Ishikawa (cell line): Measurements from ENCODE around the gene CACNA1F.

ENCODE experiments used
- CEBPB ChIP-seq: IDR thresholded peaks from 2 replicates; pipeline ENCODE4 v1.6.1; 2012
- CREB1 ChIP-seq: IDR thresholded peaks from 2 replicates; pipeline ENCODE4 v1.6.1; 2012; ENCODE audit warnings: low read depth
- EGR1 ChIP-seq: IDR thresholded peaks from 2 replicates; pipeline ENCODE4 v1.6.1; 2012
- EP300 ChIP-seq: IDR thresholded peaks from 2 replicates; pipeline ENCODE4 v1.6.1; 2012; ENCODE audit warnings: borderline replicate concordance
- FOXM1 ChIP-seq: IDR thresholded peaks from 2 replicates; pipeline ENCODE4 v1.6.1; 2012; ENCODE audit warnings: low read depth, borderline replicate concordance
- NFIC ChIP-seq: IDR thresholded peaks from 2 replicates; pipeline ENCODE4 v1.6.1; 2012
- RAD21 ChIP-seq: IDR thresholded peaks from 2 replicates; pipeline ENCODE4 v1.6.1; 2012; ENCODE audit warnings: low read depth
- REST ChIP-seq: IDR thresholded peaks from 2 replicates; pipeline ENCODE4 v1.6.1; 2012; ENCODE audit warnings: low read depth, mild to moderate bottlenecking
- TAF1 ChIP-seq: IDR thresholded peaks from 2 replicates; pipeline ENCODE4 v1.6.1; 2012; ENCODE audit warnings: low read depth, mild to moderate bottlenecking
- TCF12 ChIP-seq: IDR thresholded peaks from 2 replicates; pipeline ENCODE4 v1.6.1; 2012; ENCODE audit warnings: low read depth
- TEAD4 ChIP-seq: IDR thresholded peaks from 2 replicates; pipeline ENCODE4 v1.6.1; 2012
- USF1 ChIP-seq: IDR thresholded peaks from 2 replicates; pipeline ENCODE4 v1.6.1; 2012
- YY1 ChIP-seq: IDR thresholded peaks from 2 replicates; pipeline ENCODE4 v1.6.1; 2012; ENCODE audit warnings: low read depth
- ZBTB7A ChIP-seq: IDR thresholded peaks from 2 replicates; pipeline ENCODE4 v1.6.1; 2012; ENCODE audit warnings: low read depth
- TF ChIP-seq, protein P1 (sequence below): IDR thresholded peaks from 2 replicates; pipeline ENCODE4 v1.6.1; 2012

Gene CACNA1F

DNA sequence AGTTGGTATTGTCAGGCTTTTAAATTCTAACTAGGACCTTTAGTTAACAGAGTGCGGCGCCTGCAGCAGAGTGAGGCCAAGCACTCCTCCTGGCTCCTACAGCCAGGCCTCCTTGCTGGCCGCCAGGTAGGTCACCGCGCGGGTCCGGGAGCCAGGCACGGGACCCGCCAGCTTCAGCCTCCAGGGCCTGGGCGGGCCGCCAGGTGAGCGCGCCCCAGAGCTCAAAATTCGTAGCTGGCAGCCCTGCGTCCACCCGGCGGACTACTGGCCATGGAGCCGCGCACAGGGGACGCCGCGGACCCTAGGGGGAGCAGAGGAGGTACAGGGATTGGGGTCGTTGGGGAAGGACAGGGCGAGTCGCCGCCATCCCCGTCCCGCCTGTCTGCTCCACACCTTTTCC, 70.5 kb downstream of the CACNA1F start, which contains the start of gene MAGIX:
TSS of gene MAGIX (plus strand) at position 139 of the 400 bp plus-strand sequence. CDS start at position 271, 132 bp downstream.
- TF ChIP-seq CEBPB, result no peak
- no peak for TF ChIP-seq TCF12
- TF ChIP-seq EGR1, result no peak
- no peak for TF ChIP-seq TAF1
- TF ChIP-seq NFIC, result no peak
- no peak for TF ChIP-seq USF1
- TF ChIP-seq TEAD4, result no peak

GRCh38 chrX:49161632-49162031, 71.5 kb downstream of the CACNA1F start:
- no peak for TF ChIP-seq TEAD4

DNA sequence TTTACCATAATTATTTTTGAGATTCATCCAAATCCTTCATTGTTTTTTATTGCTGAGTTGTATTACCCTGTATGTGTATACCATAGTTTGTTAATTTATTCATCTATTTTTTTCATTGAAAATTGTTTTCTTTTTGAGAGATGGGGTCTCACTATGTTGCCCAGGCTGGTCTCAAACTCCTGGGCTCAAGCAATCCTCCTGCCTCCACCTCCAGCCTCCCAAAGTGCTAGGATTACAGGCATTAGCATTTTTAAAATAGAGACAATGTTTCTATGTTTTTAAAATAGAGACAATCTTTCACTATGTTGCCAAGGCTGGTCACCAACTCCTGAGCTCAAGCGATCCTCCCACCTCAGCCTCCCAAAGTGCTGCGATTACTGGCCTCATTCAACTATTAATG, 72.2 kb downstream of the CACNA1F start:
- no peak for TF ChIP-seq NFIC
- TF ChIP-seq YY1, result no peak
- TF ChIP-seq USF1, result no peak
- TF ChIP-seq REST, result no peak
- TF ChIP-seq TCF12, result no peak
- TF ChIP-seq TEAD4, result no peak
- no peak for TF ChIP-seq TAF1
- TF ChIP-seq CEBPB, result no peak
- TF ChIP-seq EGR1, result no peak
- no peak for TF ChIP-seq CREB1
- TF ChIP-seq, protein P1, sequence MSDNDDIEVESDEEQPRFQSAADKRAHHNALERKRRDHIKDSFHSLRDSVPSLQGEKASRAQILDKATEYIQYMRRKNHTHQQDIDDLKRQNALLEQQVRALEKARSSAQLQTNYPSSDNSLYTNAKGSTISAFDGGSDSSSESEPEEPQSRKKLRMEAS, result no peak
- no peak for TF ChIP-seq ZBTB7A
- no peak for TF ChIP-seq FOXM1
- TF ChIP-seq RAD21, result no peak

- TF ChIP-seq TCF12, result no peak
- no peak for TF ChIP-seq FOXM1
- no peak for TF ChIP-seq TAF1
- TF ChIP-seq CEBPB, result no peak
These were observed 75.9 kb downstream of the CACNA1F start for GRCh38 chrX:49157194-49157593.

- no peak for TF ChIP-seq TAF1
- TF ChIP-seq, protein P1, result peak; percentile 68; the same call in 1 of the 2 replicates
- peak; percentile 27; the same call in 1 of the 2 replicates for TF ChIP-seq RAD21
- TF ChIP-seq EGR1, result no peak
- TF ChIP-seq REST, result no peak
- no peak for TF ChIP-seq CEBPB
These were observed 77.0 kb downstream of the CACNA1F start for GRCh38 chrX:49155900-49156837.

- TF ChIP-seq NFIC, result no peak
- TF ChIP-seq EGR1, result no peak
- TF ChIP-seq FOXM1, result no peak
- no peak for TF ChIP-seq TEAD4
- no peak for TF ChIP-seq EP300
- TF ChIP-seq TAF1, result no peak
- TF ChIP-seq REST, result no peak
- no peak for TF ChIP-seq ZBTB7A
- TF ChIP-seq, protein P1, result no peak; the same call in 1 of the 2 replicates
- TF ChIP-seq CEBPB, result no peak
- no peak for TF ChIP-seq CREB1
- no peak for TF ChIP-seq RAD21
- no peak for TF ChIP-seq USF1
These were observed 77.8 kb downstream of the CACNA1F start for GRCh38 chrX:49155243-49155899.
